ENCODE results near the gene TNK2. TPM values are rescaled to one million over a fixed set of nuclear protein-coding genes. Genes with fewer than 3 reads are reported as not detected.
"Not testable (repeated sequence)": the region's sequence is repeated elsewhere in the genome, so short reads cannot be mapped to it uniquely, and the experiment has no call there.

Gene TNK2
- total and polyA plus RNA-seq, 8 donors, result 21.0 to 91.2 (median 25.0) TPM

DNA sequence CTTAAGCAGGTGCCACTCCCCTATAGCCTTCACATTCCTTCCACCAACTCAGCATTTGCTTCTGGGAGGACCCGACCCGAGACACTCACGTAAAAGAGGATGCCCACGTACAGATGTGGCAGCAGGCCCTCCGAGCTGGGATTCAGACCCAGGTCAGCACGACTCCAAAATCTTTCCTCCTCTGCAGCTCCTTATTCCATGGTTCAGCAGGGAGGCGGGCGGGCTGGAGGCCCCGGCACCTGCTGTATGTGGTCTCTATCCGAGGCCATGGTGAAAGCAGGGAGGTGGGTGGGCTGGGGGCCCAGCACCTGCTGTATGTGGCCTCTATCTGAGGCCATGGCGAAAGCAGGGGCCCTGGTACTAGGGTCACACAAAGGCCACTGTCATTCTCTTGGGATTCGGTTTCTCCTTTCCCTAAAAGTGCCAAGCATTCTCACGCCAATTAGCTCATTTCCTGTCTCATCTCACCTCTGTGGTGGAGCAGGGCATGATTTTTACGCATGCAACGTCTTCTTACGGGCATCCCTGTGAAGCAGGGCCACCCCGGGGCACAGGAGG lies 90.7 kb downstream of the TNK2 start:
- ATAC-seq (no peak), FAIRE-seq (no peak), DNase-seq (peak in 1 of 6 donors; percentile 30)
- Histone ChIP-seq H3K4me1 (no peaks in the 10 kb centered on the region), H3K9me3 (no peaks in the 10 kb centered on the region), H3K4me3 (no peak overlapping the region), H3K27ac (no peak overlapping the region), H3K36me3 (no peaks in the 10 kb centered on the region), H3K27me3 (no peaks in the 10 kb centered on the region)
- TF ChIP-seq, protein P1, sequence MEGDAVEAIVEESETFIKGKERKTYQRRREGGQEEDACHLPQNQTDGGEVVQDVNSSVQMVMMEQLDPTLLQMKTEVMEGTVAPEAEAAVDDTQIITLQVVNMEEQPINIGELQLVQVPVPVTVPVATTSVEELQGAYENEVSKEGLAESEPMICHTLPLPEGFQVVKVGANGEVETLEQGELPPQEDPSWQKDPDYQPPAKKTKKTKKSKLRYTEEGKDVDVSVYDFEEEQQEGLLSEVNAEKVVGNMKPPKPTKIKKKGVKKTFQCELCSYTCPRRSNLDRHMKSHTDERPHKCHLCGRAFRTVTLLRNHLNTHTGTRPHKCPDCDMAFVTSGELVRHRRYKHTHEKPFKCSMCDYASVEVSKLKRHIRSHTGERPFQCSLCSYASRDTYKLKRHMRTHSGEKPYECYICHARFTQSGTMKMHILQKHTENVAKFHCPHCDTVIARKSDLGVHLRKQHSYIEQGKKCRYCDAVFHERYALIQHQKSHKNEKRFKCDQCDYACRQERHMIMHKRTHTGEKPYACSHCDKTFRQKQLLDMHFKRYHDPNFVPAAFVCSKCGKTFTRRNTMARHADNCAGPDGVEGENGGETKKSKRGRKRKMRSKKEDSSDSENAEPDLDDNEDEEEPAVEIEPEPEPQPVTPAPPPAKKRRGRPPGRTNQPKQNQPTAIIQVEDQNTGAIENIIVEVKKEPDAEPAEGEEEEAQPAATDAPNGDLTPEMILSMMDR (IDR thresholded peaks at IDR 0.05), result no peak
- intact Hi-C loops (cut with DNase I), result no loop called here
- WGBS, 2 donors, result 86 to 91% methylated on average over 17 of the region's 17 CpGs

GRCh38 chr3:195816276-195816913 lies 92.0 kb downstream of the TNK2 start:
- H3K9me3 ChIP-seq; H3K36me3 ChIP-seq; FAIRE-seq; H3K27ac ChIP-seq; H3K4me3 ChIP-seq; H3K27me3 ChIP-seq; H3K4me1 ChIP-seq; ATAC-seq; intact Hi-C loops (cut with DNase I): not testable (repeated sequence)
- 93 to 94% methylated on average over 20 to 22 of the region's 23 CpGs for WGBS, 2 donors
- DNase-seq, result peak in 1 of 6 donors; percentile 30

GRCh38 chr3:195815169-195815771 lies 93.1 kb downstream of the TNK2 start:
- no peak for FAIRE-seq
- Histone ChIP-seq H3K4me3 (no peak overlapping the region), H3K27me3 (peaks cover 0 to 4% (median 0%) of the 10 kb centered on the region in 4 donors), H3K4me1 (no peaks in the 10 kb centered on the region), H3K9me3 (no peaks in the 10 kb centered on the region), H3K36me3 (no peaks in the 10 kb centered on the region), H3K27ac (no peak overlapping the region)
- no peak for ATAC-seq
- 79 to 81% methylated on average over 18 of the region's 18 CpGs for WGBS, 2 donors
- DNase-seq, result peak in 1 of 6 donors; percentile 47
- intact Hi-C loops (cut with DNase I), result no loop called here
- TF ChIP-seq, protein P1 (IDR thresholded peaks at IDR 0.05), result no peak

GRCh38 chr3:195813916-195814640 lies 94.3 kb downstream of the TNK2 start:
- ATAC-seq, result no peak
- FAIRE-seq, result no peak

More at GRCh38 chr3:195813916-195814640, 94.3 kb downstream of the TNK2 start:
- Histone ChIP-seq H3K9me3 (no peaks in the 10 kb centered on the region), H3K4me1 (no peaks in the 10 kb centered on the region), H3K27ac (no peak overlapping the region), H3K4me3 (no peak overlapping the region), H3K36me3 (no peaks in the 10 kb centered on the region), H3K27me3 (peaks cover 0 to 4% (median 0%) of the 10 kb centered on the region in 4 donors)
- DNase-seq, result peak in 1 of 6 donors; percentile 40
- TF ChIP-seq, protein P1 (IDR thresholded peaks at IDR 0.05), result no peak
- WGBS, 2 donors, result 77 to 81% methylated on average over 24 of the region's 24 CpGs
- intact Hi-C loops (cut with DNase I), result no loop called here

Small RNAs within 50 kb of the gene (microRNA-seq; reads per million reads assigned to microRNA genes)
- gene MIR6829, result 0 reads per million in 2 donors

Other genes starting within 250 kb of the TNK2 start
- 10 to 100 TPM in 2 of 6 donors, 1 to 10 TPM in 4; 5.2 to 35.9 (median 8.5) TPM for gene MUC20, start 187.6 kb downstream of the TNK2 start, total RNA-seq
- 10 to 100 TPM; 28.8 to 30.4 TPM for gene MUC20, start 187.6 kb downstream of the TNK2 start, polyA plus RNA-seq
- gene MUC4, start 96.6 kb downstream of the TNK2 start, total RNA-seq, result under 1 TPM; 0.06 to 0.59 (median 0.27) TPM
- under 1 TPM; 0.04 to 0.05 TPM for gene MUC4, start 96.6 kb downstream of the TNK2 start, polyA plus RNA-seq
- gene TFRC, start 173.5 kb upstream of the TNK2 start, total RNA-seq, result 10 to 100 TPM; 18.7 to 45.6 (median 31.2) TPM
- gene TFRC, start 173.5 kb upstream of the TNK2 start, polyA plus RNA-seq, result 10 to 100 TPM in 1 of 2 donors, 1 to 10 TPM in 1; 7.8 to 20.9 TPM

All from pancreas (tissue), 10 donors.